Testis (tissue), 2 donors: ENCODE measurements around the gene GLO1.

ENCODE experiments used
- POLR2A ChIP-seq: fragments of 450-650 bp; IDR thresholded peaks from one replicate; pipeline ENCODE4 v1.6.1; 2017; ENCODE audit warnings: antibody characterized with exemption, mild to moderate bottlenecking, moderate library complexity
- TF ChIP-seq, protein P1 (sequence below), 3 experiments: fragments of 450-650 bp in 2 of 3; fragments of 200-600 bp in 1 of 3; sonication (generic) in 1 of 3; IDR thresholded peaks; one replicate each; pipeline ENCODE4 v1.5.1; 2016 to 2019; ENCODE audit warnings: antibody characterized with exemption in 3 of 3, mild to moderate bottlenecking in 2 of 3, moderate library complexity in 1 of 3

DNA sequence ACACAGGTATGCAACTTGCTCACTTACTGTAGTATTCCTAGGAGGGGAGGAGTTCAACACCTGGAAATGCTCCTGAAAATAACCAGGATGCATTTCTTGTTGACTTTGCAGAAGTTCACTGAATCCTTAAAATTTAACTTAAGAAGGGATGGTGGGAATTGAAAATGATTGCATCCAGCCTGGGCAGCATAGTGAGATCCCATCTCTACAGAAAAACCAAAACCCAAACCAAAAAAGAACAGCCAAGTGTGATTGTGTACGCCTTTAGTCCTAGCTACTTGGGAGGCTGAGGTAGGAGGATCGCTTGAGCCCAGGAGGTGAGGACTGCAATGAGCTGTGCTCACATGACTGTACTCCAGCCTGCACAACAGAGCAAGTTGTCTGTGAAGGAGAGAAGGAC, 13.9 kb upstream of the GLO1 start:
- TF ChIP-seq, protein P1, sequence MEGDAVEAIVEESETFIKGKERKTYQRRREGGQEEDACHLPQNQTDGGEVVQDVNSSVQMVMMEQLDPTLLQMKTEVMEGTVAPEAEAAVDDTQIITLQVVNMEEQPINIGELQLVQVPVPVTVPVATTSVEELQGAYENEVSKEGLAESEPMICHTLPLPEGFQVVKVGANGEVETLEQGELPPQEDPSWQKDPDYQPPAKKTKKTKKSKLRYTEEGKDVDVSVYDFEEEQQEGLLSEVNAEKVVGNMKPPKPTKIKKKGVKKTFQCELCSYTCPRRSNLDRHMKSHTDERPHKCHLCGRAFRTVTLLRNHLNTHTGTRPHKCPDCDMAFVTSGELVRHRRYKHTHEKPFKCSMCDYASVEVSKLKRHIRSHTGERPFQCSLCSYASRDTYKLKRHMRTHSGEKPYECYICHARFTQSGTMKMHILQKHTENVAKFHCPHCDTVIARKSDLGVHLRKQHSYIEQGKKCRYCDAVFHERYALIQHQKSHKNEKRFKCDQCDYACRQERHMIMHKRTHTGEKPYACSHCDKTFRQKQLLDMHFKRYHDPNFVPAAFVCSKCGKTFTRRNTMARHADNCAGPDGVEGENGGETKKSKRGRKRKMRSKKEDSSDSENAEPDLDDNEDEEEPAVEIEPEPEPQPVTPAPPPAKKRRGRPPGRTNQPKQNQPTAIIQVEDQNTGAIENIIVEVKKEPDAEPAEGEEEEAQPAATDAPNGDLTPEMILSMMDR (IDR thresholded peaks at IDR 0.05), result no peak
- no peak for TF ChIP-seq POLR2A
